Skeletal muscle satellite cell (primary cell): ENCODE measurements around the gene SLC12A8.

Experiments used
- H3K27me3 ChIP-seq: 2 replicates; pipeline ENCODE4 v1.7.0; 2013; ENCODE audit warnings: low read length; ENCODE audit not compliant: control insufficient read depth, insufficient read depth
- H3K36me3 ChIP-seq: 2 replicates; pipeline ENCODE4 v1.7.0; 2013; ENCODE audit warnings: mild to moderate bottlenecking, control low read depth, low read length; ENCODE audit not compliant: insufficient read depth
- H3K4me1 ChIP-seq: 2 replicates; pipeline ENCODE4 v1.7.0; 2013; ENCODE audit warnings: low read length; ENCODE audit not compliant: control insufficient read depth, insufficient read depth
- H3K4me2 ChIP-seq: 2 replicates; pipeline ENCODE4 v1.7.0; 2013; ENCODE audit warnings: mild to moderate bottlenecking, low read length
- H3K4me3 ChIP-seq: 2 replicates; pipeline ENCODE4 v1.7.0; 2013; ENCODE audit warnings: low read length
- H3K9ac ChIP-seq: 2 replicates; pipeline ENCODE4 v1.7.0; 2013; ENCODE audit warnings: mild to moderate bottlenecking, low read depth, low read length, moderate library complexity
- H3K9me3 ChIP-seq: replicated peaks from 2 replicates; pipeline ENCODE4 v1.7.0; 2013; ENCODE audit warnings: mild to moderate bottlenecking, control low read depth, low read length

SLC12A8 gene

DNA sequence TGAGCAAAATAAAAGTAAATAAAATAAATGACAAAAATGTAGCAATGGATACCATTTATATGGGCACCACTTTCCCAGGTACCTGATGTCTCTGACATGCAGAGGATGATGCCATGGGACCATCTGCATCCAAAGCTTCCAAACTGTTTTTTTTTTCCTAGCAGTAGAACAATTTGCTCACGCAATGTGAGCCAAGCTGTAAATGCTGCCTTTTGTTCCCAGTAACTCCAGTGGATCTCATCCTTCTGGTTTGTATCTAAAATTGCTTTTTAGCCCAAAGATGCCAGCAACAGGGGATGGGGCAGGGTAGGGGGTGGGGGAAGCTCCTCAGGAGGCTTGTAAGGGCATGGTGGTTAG, 32.7 kb downstream of the SLC12A8 start:
- Histone ChIP-seq H3K4me2 (no peak overlapping the region), H3K9ac (no peak overlapping the region), H3K36me3 (no peaks in the 10 kb centered on the region), H3K4me3 (no peak overlapping the region), H3K4me1 (no peaks in the 10 kb centered on the region), H3K27me3 (no peaks in the 10 kb centered on the region), H3K9me3 (no peaks in the 10 kb centered on the region)

DNA sequence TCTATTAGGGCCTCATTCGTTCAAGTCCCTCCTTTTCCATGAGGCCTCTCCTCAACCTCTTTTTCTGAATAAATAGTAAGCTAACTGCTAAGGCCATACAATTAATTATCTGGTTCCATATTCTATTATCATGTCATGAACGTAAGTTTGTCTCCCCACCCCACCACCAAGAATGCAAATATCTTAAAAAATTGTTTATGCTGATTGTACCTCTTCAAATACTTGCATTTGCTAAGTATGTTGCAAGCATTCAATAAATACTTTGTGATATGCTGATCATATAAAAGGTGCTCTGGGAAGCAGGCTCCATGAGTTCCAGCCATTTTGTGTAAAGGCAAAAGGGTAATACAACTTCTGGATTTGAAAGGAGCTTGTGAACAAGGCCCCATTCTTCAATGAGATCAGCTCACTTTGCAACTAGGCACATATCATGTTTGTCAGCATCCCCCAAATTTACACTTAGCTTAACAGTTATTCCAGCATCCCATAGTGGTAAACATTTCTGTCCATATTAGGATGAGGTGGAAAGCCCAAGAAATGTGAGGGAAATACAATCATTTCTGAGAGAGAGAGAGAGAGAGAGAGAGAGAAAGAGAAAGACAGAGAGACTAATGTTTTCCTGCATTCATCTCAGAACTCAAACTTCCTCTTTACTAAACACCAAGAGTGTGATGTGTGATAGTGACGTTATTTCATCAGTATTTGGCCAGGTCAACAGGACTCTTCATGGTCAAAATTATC, 33.2 kb downstream of the SLC12A8 start:
- H3K4me2 ChIP-seq: no peak overlapping the region
- H3K36me3 ChIP-seq: no peaks in the 10 kb centered on the region
- H3K27me3 ChIP-seq: no peaks in the 10 kb centered on the region
- H3K4me3 ChIP-seq: no peak overlapping the region
- H3K9me3 ChIP-seq: no peaks in the 10 kb centered on the region
- H3K9ac ChIP-seq: no peak overlapping the region
- no peaks in the 10 kb centered on the region for H3K4me1 ChIP-seq

DNA sequence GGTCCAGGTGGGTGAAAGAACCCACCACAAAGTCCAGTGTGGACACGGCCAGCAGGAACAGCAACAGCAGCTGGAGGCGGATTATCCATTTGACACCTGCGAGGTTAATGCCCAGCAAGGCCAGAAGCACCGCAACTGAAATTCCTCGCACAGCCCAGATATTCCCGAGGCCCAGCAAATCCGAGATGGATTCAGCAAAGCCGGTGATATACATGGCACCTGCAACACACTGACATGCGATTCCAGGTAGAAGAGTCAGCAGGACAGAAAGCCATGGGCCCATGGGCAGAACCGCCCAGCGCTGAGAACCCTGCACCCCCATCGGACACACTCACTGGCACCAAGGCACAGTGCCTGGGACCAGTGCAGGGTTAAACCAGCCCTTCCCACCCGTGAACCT, 34.8 kb downstream of the SLC12A8 start:
- H3K4me1 ChIP-seq: no peaks in the 10 kb centered on the region
- no peaks in the 10 kb centered on the region for H3K27me3 ChIP-seq
- no peaks in the 10 kb centered on the region for H3K36me3 ChIP-seq
- H3K4me3 ChIP-seq: no peak overlapping the region
- no peak overlapping the region for H3K4me2 ChIP-seq
- H3K9ac ChIP-seq: no peak overlapping the region
- no peaks in the 10 kb centered on the region for H3K9me3 ChIP-seq

DNA sequence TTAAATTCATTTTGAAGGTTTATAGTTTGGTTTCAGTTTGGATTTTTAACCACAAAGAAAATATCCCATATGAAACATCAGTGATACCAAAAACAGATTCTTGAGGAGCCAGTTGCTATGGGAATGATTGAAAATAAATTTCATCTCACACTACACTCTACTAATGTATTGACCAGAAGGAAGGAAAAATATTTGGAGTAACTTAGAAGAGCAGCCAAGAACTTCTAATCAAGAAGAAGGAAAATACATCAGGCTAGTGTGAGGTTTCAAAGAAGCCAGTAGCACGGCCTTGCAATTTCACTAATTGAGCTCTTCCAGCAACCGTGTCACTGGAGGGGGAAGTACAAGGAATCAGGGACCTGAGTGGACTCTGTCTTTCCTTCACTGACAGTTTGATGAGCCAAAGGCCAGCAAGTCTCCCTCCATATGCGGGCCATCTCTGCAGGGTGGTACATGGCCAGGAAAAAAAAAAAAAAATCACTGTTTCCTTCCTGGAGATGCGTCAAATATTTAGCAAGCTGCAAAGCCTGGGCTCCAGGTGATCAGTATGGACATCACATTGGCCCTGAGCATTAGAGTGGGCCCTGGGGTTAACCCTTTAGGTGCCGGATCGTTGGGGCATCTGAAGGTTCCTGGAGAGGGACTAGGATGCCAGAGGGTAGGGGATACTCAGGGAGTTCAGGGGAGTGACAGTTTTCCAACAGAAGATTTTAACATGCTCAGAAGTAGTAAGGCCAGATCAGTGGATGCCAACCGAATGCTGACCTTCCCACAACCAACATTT, 37.1 kb downstream of the SLC12A8 start:
- H3K36me3 ChIP-seq: no peaks in the 10 kb centered on the region
- H3K4me3 ChIP-seq: no peak overlapping the region
- no peak overlapping the region for H3K9ac ChIP-seq
- no peaks in the 10 kb centered on the region for H3K9me3 ChIP-seq
- H3K4me1 ChIP-seq: no peaks in the 10 kb centered on the region
- no peak overlapping the region for H3K4me2 ChIP-seq
- no peaks in the 10 kb centered on the region for H3K27me3 ChIP-seq

DNA sequence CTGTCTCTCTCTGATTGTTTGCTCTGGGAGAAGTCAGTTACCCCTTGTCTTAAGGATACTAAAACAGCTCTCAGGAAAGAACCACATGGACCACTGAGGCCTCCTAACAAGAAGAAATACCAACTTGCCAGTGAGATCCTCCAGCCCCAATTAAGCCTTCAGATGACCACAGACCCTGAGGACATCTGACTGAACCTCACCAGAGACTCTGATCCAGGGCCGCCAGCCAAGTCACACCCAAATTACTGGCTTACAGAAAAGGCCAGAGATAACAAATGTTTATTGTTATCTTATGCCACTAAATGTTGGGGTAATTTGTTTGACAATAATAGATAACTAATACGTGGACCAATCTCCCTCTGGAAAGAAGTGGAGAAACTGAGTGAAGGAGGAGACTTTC, 40.2 kb downstream of the SLC12A8 start:
- H3K27me3 ChIP-seq: no peaks in the 10 kb centered on the region
- no peak overlapping the region for H3K4me2 ChIP-seq
- no peaks in the 10 kb centered on the region for H3K9me3 ChIP-seq
- no peak overlapping the region for H3K9ac ChIP-seq
- peaks cover 5% of the 10 kb centered on the region for H3K4me1 ChIP-seq
- H3K36me3 ChIP-seq: no peaks in the 10 kb centered on the region
- H3K4me3 ChIP-seq: no peak overlapping the region

DNA sequence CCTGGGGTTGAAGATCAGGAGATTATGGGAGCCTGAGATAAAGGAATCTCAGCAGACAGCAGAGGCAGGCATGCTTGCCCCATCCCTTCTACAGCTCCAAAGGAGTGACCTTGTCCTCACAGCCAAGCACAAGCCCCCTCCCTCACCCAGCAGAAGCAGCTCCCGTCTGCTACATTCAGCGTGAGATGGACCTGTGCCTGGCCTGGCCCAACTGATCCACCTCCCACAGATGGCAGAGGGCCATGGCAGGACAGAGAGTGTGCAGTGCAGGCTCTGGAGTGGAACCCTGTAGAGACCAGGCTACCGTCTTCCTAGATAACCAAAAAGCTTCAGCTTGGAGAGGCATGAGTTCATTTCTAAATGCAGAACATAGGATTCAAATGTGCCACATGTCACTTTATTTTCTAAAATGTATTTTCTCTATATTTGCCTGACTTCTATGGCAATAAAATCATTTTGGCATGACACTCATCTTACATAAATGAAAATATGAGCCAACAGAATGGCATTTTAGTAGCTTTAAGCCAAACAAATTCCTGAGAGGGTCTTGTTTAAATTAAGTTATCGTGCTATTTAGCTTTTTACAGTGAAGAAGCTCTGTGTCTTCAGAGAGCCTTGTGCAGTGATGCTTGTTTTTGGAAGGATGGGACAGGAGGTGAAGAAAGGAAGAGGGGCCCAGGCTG, 43.7 kb downstream of the SLC12A8 start:
- no peak overlapping the region for H3K4me3 ChIP-seq
- no peaks in the 10 kb centered on the region for H3K9me3 ChIP-seq
- H3K4me2 ChIP-seq: no peak overlapping the region
- no peaks in the 10 kb centered on the region for H3K36me3 ChIP-seq
- H3K4me1 ChIP-seq: peaks cover 5% of the 10 kb centered on the region
- no peaks in the 10 kb centered on the region for H3K27me3 ChIP-seq
- no peak overlapping the region for H3K9ac ChIP-seq

DNA sequence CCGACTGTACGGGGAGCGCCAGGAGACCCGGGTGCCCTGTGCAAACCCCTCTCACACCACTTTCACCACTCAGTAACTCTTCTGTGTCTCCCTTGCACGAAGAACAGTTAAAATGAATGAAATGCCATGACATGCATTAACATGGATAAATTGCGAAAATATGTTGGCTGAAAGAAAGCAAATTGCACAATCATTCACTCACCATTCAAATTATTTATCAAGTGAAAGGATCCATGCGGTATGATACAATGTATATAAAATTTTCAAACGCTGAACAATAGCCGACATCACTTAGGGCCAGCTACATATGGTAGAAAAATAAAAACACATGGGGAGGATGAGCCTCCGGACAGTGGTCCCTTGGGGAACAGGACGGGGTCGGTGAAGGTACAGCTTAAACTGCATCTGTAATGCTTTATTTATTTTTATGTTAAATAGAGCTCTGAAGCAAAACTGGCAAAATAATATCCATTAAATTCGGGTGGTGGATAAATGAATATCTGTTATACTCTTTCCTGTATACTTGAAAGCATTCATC, 45.9 kb downstream of the SLC12A8 start:
- Histone ChIP-seq H3K4me2 (no peak overlapping the region), H3K4me3 (no peak overlapping the region), H3K27me3 (no peaks in the 10 kb centered on the region), H3K9me3 (no peaks in the 10 kb centered on the region), H3K9ac (no peak overlapping the region), H3K36me3 (no peaks in the 10 kb centered on the region), H3K4me1 (peaks cover 5% of the 10 kb centered on the region)

DNA sequence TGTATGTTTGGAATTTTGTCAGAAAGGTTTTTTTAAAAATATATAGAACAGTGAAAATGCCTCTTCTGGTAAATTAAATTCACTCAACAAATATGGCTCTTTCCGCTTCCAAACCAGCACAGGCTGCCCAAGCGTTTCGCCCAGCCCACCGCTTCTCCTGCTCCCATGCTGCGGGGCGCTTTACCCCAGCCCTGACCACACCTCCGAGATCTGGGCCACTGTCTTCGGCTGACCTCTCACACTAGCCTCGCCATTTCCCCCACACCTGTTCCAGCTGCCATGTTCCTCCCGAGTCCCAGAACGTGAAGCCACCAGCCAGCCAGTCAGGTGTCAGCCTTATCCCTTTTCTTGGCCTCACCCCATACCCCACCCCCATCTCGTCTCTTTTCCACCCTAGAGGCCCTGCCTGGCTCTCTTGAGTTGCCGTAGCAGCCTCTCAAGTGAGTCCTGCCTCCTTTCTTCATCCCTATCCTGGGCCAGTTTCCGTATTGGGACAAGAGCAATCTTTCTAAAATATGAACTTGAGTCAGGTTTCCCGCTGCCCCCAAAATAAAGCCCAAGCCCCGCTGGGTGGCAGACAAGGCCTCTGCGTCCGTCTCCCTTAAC, 46.5 kb downstream of the SLC12A8 start:
- H3K9me3 ChIP-seq: no peaks in the 10 kb centered on the region
- H3K4me1 ChIP-seq: peaks cover 5% of the 10 kb centered on the region
- no peak overlapping the region for H3K9ac ChIP-seq
- H3K36me3 ChIP-seq: no peaks in the 10 kb centered on the region
- H3K27me3 ChIP-seq: no peaks in the 10 kb centered on the region
- no peak overlapping the region for H3K4me2 ChIP-seq
- H3K4me3 ChIP-seq: no peak overlapping the region

DNA sequence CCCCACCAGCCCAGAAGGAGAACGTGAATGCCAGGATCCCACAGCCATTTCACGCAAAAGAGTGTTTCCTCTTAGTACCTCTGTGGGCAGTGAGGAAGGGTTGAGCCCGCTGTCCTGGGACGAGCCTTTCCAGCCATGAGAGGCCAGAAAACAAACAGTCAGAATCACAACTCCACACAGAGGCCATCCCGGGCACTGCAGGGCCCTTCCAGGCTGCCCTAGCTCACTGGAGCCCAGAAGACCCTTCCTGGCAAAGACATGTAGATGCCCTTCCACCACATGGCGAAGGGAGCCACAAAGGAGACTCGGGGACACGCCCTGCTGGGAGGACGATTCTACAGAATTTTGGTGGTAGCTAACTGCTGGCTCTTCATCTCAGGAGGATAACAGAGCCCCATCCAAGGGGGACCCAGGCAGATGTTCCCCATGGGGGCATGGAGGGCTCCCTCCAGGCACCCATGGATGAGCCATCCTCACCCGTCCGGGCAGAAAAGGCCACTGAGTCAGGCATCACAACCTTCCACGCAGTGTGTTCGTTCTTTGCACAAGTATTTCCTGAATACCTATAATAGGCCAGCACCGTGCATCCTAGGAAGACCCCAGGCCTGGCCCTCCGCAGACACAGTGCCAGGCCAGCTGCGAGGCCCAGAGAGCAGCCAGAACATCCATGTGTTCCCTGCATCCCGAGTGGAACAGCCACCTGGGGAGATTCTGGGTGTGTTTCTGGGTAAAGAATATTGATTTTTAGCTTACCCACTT, 47.2 kb downstream of the SLC12A8 start:
- Histone ChIP-seq H3K9ac (no peak overlapping the region), H3K4me3 (no peak overlapping the region), H3K4me2 (no peak overlapping the region), H3K36me3 (no peaks in the 10 kb centered on the region), H3K9me3 (no peaks in the 10 kb centered on the region), H3K27me3 (no peaks in the 10 kb centered on the region), H3K4me1 (peaks cover 5% of the 10 kb centered on the region)

DNA sequence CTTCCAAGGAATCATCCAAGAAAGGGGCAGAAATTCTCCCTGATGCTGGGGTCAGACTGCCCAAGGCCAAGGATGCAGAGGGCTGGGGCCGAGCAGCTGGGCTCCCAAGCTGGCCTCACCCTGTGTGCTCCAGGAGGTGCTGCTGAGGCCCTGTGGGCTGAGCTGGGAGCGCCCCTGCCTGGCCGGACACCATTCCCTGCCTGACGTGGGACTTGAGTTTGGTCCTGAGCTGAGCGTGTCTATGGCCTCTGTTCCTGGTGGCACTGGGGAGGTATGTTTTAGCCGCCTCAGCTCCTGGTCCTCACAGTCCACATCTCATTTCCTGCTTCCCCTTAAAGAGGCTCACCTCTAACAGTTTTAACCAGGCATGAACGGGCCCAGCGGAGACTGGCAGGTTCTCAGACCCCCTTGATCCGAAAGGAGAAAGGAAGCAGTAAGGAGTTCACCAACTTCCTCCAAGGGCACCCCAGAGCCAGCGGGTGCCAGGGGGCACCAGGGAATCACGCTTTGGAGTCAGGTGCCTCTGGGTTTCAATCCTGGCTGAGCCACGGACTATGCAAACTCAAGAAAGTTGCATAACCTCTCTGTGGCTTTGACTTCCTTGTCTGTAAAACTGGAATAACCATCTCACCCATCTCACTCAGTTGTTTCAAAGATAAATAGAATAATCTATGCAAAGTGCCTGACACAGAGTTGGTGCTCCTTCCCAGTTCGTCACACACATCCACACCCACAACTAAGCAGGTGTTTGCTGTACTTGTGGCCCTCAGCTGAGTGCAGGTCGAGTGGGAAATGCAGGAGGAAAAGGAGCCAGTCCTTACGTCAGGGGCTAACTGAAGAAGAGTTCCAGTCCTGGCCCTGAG, 48.6 kb downstream of the SLC12A8 start:
- Histone ChIP-seq H3K27me3 (no peaks in the 10 kb centered on the region), H3K9ac (no peak overlapping the region), H3K9me3 (no peaks in the 10 kb centered on the region), H3K4me3 (no peak overlapping the region), H3K4me2 (no peak overlapping the region), H3K36me3 (no peaks in the 10 kb centered on the region), H3K4me1 (peaks cover 5% of the 10 kb centered on the region)
